Measurements from ENCODE around the gene TRIM36.

DNA sequence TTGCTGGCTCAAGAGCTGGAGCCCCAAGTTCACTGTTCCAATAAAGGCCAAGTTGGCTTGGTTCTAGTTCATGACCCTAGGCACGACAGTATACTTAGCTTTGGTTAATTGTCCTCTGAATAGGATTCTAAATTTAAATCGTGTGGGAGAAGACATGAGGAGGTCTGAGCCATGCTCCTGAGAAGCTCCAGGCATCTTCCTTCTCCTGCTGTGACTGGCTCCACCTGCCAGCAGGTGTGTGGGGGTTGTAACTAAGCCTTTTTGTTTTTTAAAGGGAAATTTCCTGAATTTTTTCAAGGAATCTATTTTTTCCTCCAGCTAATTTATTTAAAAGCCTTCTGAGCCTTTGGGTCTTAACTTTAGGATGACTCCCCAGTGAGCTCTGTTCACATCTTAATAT lies 20.2 kb upstream of the TRIM36 start:
- TF ChIP-seq, protein P1, sequence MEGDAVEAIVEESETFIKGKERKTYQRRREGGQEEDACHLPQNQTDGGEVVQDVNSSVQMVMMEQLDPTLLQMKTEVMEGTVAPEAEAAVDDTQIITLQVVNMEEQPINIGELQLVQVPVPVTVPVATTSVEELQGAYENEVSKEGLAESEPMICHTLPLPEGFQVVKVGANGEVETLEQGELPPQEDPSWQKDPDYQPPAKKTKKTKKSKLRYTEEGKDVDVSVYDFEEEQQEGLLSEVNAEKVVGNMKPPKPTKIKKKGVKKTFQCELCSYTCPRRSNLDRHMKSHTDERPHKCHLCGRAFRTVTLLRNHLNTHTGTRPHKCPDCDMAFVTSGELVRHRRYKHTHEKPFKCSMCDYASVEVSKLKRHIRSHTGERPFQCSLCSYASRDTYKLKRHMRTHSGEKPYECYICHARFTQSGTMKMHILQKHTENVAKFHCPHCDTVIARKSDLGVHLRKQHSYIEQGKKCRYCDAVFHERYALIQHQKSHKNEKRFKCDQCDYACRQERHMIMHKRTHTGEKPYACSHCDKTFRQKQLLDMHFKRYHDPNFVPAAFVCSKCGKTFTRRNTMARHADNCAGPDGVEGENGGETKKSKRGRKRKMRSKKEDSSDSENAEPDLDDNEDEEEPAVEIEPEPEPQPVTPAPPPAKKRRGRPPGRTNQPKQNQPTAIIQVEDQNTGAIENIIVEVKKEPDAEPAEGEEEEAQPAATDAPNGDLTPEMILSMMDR (optimal IDR thresholded peaks at IDR 0.05 in 1 of 3, IDR thresholded peaks at IDR 0.05 in 1 of 3, conservative IDR thresholded peaks at IDR 0.05 in 1 of 3; ENCODE audit: extremely low read depth in 1 of 3, insufficient read depth in 2 of 3, low read length in 3 of 3) = no peak
- TF ChIP-seq EZH2 (IDR thresholded peaks at IDR 0.05; ENCODE audit: low read length) = no peak
